GM19467 (cell line): Measurements from ENCODE around the gene ZNF532.
"Not testable (repeated sequence)": the region's sequence is repeated elsewhere in the genome, so short reads cannot be mapped to it uniquely, and the experiment has no call there.

Source experiments
- ATAC-seq: cut with Tn5 transposase; IDR thresholded peaks from one replicate; pipeline ENCODE4 v1.9.1; 2021; ENCODE audit warnings: mild to moderate bottlenecking, moderate library complexity; ENCODE audit not compliant: unreplicated experiment

The ZNF532 gene

DNA sequence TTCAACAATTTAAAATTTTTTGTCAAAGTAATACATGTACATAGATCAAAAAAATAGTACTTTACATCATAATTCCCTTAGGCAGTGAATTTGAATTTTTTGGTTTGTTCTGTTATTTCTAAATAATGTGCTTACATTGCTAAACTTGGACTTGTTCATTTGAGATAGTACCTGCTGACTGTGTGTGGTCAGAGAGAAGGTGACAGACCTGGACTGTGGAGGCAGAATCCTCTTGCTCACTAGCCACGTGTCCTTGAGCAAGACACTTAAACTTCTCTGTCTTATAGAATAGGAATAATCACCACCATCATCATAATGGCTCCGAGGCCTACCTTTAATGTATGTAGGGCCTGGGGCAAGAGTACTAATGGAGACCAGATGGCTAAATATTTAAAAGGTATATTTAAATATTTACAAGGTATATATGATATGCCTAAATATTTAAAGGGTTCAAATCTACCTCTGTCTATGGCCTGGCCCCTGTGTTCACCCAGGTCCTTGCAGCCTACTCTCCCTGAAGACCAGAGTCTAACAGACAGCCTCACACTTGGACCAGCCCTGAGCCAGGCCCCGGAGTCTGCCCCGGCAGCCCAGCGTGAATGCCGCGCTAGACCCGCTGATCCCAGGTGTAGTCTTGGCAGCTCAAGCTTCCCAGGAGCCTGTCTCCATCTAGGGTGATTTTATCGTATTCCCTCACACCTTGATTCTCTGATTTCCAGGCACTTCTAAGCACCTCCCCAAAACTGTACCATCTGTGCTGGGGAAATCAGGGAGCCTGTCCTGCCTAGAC lies 33.5 kb downstream of the ZNF532 start:
- ATAC-seq: no peak

DNA sequence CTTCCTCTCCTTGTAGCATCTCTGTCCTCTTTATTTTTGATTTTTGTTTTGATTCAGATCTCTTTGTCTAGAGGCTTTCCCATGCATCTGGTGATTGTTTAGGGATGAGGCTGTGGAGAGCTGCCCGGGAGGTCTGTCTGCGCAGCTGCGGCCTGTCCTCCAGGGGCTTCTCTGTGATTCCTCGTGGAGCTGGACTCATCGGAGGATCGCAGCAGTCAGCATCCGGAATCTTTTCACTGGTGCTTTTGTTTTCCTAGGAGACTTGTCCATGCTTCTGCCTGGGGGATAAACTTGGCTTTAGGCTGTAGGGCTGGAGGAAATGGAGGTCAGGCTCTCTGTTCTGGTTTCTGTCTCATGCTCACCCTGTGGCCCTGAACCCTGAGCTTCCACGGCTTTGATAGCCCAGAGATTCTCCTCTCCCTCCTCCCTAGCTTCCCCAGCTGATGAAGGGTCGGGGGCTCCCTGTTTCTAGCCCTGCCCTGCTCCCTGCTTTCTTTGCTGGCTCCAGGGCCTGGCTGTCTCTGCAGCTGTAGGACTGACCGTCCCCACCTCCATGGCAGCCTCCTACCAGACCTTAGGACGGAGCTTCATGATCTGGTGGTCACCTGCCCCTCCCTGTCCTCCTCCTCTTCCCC lies 35.5 kb downstream of the ZNF532 start:
- no peak for ATAC-seq

DNA sequence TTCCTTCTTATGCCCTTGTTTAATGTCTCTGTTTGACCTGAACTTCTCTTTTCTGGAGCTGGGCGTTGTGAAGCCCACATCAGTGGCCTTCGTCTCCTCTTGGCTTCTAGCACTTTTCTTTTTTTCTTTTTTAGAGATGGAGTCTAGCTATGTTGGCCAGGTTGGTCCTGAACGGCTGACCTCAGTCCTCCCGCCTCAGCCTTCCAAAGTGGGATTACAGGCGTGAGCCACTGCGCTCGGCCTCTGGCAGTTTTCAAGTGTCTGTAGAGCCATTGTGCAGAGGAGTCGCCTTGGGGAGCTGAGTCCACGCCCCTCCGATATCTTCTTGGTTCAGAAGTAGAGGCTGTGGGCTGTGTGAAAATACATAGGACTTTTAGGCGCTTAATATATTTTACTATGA lies 36.5 kb downstream of the ZNF532 start:
- no peak for ATAC-seq

DNA sequence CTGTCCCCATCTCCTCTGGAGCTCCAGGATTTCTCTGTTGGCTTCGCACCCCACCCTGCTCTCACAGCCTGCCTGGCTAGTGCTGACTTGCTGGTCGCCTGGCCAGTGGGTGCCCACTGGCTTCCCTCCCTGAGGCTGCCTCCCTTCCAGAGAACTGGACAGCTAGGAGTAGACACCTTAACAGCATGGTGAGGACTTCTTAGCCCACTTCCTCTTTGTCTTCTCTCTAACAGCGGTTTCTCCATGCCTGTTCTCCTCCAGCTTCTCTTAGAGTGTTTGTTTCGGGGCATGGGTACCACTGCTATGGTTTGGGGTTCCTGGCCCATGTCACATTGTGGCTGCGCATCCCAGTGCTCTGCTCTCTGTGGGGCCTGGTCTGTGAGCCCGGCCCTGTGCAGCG lies 37.1 kb downstream of the ZNF532 start:
- ATAC-seq: no peak

DNA sequence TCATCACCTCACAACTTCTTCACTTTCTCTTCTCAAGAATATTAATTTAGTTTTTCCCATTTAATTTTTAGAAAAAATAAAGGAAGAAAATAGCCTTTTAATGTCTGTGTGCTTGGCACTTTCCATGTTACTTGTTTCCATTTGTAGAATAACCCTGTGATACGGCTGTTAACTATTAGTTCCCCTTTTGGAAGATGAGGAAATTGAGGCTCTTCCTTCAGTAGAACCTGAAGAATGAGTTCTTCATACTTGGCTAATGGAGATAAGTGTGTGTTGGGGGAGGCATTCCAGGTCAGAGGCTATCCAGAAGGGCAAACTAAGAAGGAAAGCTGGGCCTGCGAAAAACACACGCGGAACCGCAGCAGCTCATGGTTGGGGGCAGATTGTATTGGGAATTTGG lies 38.3 kb downstream of the ZNF532 start:
- ATAC-seq: no peak

DNA sequence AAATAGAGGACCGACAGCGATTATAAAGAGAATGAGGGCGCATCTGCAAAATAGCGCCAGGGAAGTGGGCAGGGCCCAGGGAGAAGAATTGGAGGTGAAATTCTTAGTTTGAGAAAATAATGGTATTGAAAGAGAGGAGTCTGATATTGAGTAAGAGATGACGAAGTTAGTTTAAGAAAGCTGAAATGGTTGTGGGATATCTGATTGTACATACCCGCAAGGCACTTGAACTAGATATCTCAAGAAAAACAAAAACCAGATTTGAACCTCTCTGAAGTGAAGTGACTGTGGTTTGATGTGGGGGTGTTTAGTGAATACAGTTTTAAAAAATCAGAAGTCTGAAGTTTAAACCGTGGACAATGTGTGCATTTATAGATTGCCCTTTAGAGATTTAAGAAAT lies 38.9 kb downstream of the ZNF532 start:
- no peak for ATAC-seq

DNA sequence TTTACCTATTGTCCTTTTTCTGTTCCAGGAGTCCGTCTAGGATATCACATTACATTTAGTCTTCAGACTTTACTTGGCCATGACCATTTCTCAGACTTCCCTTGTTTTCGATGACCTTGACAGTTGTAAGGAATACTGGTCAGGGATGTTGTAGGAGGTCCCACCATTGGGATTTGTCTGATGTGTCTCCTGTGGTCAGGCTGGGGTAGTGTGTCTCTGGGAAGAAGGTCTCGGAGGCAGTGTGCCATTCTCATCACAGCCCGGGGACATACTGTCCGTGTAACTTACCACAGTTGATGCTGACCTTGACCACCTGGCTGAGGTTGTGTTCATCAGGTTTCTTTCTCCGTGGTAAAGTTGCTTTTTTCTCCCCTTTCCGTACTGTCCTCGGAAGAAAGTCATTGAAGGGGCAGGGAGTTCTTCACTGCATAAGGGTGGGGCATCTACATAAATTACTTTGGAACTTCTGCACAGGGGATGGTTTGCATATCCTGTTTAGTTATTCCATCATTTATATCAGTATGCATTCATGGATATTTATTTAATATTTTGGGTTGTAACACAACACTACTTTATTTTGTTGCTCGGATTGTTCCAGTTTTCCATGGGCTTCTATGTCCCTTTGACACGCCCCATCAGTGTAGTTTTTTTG lies 41.2 kb downstream of the ZNF532 start:
- ATAC-seq: no peak

DNA sequence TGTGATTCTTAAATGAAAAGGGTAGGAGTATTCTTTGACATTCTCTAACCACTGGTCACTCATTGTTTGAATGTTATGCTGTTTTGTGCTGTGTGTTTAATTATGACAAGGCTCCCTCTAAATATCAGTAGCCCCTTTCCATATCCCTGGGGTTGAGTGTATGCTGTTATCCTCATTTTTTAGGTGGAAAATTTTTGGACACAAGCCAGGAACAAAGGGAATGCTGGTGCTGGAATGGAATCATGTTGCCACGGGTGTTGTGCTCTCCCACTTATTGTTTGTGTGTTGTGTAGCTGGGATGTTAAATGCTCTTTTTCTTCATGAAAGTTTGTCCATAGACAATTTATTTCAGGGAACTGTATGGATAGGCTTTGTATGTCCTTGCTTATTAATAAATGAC lies 43.3 kb downstream of the ZNF532 start:
- no peak for ATAC-seq

DNA sequence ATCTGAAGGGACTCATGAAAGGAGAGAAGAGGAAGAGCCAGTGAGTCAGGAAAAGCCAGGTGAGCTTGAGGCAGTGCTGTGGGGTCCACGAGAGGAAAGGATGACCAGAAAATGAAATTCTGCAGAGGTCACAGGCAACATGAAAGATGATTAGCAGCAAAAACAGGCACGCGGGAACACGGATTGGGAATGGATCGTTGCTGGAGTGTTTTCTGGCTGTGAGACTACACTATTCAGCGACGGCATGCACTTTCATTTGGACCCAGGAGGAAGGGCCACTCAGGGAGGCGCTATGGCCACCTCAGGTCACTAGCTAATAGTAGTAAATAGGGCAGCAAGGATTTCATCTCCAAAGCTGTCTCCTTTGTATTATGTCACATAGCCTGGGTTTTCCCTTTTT lies 44.8 kb downstream of the ZNF532 start:
- ATAC-seq: no peak

DNA sequence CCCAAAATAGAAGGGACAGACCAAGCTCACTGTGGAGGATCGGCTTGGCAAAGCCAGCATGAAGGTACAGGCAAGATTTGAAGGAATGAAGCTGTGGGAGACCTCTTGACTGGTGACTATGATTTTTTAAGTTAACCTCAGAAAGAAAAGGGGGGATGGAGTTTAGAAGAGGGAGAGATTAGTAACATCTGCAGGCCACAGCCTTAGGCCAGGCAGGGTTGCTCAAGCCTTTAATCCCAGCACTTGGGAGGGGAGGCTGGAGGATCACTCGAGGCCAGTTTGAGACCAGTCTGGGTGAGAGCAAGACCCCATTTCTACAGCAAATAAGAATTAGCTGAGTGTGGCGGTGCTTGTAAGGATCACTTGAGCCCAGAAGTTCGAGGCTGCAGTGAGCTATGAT lies 46.6 kb downstream of the ZNF532 start:
- no peak for ATAC-seq

DNA sequence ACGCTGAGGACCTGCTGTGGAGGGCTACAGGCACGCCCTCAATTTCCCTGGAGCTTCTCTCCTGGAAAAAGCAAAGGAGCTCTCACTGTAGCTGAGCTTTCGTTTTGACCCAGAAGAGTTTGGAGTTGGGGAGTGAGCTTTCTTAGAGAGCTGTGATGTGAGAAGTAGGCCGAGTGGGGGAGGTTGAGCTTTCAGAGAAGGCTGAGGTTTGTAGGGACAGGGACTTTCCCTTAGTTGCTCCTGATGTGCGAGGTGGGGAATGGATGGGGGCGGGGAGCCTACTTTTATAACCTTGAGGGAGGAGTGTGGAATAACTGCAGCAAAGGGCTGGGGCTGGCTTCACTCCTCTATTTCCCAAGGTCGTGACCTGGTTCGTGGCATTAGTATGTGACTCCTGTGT lies 47.1 kb downstream of the ZNF532 start:
- ATAC-seq: no peak

DNA sequence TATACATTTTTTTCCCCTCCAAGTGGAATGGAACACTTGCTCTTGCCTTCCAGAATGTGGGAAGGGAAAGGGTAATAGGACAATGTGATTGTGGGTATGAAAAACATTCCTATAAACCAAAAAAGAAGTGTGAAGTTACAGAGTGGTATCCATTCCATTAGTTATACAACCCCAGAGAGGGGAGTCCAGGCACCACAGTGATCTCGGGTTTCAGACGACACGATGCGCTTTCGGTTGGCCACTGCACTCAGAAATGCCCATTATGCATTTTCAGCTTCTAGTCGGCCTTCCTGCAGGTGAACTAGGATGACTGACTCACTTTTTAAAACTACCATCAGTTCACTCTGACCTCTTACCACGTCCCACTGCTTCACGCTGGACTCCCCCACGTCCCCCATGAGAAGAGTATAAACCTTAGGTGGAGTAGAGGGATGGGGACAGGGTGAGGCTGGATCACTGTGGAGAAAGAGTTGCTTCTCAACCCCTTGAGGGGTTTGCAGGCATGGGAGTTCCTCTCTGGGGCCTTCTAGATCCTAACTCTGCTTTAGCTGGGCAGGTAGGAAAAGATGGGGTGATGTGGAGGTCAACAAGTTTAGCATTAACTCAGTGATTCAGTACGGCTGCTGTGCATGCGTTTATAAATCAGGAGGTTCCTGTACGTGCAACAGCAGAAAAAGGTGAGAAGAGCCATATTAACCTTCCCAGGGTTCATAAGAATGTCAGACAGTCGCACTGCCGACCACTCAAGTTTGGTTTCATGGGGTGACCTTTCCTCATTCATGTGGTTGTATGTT lies 50.5 kb downstream of the ZNF532 start:
- no peak for ATAC-seq

DNA sequence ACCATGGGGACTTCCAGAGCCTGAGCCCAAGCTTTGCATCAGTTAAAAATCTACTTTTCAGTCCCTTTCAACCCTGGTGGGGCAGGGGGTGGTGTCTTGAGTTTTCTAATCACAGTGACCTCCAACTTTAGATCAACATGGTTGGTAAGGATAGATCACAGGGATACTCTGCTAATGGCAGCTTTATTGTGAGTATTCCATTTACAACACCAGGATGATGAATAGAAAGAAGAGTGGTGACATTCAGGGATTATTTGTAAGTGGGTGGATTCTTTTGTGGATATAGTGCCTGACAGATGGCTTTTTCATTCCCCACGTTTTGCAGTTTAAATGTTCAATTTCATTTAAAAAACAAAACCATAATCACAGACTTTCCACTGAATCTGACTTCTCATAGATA lies 51.3 kb downstream of the ZNF532 start:
- no peak for ATAC-seq

DNA sequence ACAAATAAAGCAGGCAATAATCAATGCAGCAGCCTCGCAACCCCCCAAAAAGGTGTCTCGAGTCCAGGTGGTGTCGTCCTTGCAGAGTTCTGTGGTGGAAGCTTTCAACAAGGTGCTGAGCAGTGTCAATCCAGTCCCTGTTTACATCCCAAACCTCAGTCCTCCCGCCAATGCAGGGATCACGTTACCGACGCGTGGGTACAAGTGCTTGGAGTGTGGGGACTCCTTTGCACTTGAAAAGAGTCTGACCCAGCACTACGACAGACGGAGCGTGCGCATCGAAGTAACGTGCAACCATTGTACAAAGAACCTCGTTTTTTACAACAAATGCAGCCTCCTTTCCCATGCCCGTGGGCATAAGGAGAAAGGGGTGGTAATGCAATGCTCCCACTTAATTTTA lies 55.3 kb downstream of the ZNF532 start:
- ATAC-seq: not testable (repeated sequence)

DNA sequence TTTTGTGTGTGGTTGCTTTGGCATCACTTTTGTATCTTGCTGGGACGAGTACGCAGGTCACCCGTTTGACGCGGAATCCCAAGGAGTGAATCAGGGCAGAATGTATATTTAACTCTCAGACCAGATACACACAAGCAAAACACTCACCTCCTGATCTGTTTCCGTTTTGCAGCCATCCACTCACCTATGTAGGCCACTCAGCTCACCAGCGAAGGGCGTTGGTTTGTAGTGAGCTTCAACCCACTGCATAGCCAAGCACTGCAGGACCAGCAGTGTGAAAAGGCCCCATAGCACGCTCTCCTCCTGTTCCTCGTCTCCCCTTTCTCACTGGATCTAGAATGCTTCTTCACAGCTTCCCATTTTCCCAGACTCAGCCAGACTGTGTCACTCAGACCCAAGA lies 58.3 kb downstream of the ZNF532 start:
- no peak for ATAC-seq

DNA sequence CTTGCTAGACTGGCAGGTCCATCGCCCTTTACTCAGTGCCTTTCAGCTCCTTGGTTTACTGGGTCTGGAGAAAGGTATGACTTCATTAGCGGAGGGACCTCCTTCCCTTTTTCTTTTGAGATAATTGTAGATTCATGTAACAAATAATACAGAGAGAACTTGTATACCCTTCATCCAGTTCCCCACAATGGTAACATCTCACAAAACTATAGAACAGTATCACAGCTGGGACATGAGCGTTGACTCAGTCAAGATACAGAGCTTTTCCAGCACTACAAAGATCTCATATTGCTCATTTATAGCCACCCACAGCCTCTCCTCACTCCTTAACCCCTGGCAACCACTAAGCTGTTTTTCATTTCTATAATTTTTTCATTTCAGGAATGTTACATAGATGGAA lies 59.8 kb downstream of the ZNF532 start:
- no peak for ATAC-seq

DNA sequence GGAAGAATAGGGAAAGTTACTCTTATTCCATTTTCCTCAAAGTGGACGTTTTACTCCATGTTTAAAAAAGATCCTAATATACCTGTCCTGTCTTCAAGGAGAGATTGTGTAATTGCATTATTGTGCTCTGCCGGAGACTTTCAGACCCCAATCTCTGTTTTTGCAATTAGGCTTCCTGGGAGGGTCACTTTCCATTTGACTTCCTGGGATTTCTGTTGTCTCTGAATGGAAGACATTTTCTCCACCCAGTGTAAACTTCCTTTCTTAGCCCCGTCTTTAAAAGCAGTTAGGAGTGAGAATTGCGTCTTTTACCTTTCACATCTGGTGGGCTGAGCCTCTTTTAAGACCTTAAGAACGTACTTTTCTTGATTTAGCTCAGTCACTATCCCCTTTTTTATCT lies 63.0 kb downstream of the ZNF532 start:
- no peak for ATAC-seq

DNA sequence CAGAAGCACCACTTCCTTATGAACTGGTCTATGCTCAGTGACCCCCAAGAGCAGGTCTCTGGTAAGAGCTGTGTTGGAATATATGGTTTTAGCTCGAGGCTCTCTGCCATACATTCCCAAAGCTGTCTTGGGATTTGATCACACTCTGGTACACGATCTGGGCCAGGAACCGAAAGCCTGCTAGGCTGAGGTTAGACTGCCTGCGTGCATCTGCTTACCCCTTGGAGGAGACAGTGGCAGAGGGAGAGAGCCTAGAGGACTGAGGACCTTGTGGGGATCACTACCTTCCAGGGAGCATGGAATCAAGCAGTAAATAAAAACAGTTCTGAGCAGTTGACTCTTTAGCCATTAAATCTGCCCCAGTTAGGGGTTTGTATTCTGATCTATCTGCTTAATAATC lies 63.7 kb downstream of the ZNF532 start:
- no peak for ATAC-seq

DNA sequence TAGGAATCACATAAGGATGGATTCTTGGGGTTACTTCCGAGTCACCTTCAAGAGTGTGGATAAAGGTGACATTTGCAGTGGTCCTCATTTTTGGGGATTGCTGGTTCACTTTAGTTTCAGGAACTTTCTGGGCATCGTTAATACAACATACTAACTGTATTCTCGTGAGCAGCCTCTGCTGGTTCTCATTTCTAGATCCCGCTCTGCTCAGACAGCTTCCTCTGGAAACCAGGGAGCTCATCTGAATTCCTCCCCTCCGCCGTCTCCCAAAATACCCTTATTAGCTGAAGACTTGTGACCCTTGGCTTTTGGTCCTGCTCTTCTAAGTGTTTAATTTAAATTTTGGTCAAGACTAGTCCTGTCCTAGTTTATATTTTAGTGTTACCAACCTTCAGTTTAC lies 64.5 kb downstream of the ZNF532 start:
- no peak for ATAC-seq

DNA sequence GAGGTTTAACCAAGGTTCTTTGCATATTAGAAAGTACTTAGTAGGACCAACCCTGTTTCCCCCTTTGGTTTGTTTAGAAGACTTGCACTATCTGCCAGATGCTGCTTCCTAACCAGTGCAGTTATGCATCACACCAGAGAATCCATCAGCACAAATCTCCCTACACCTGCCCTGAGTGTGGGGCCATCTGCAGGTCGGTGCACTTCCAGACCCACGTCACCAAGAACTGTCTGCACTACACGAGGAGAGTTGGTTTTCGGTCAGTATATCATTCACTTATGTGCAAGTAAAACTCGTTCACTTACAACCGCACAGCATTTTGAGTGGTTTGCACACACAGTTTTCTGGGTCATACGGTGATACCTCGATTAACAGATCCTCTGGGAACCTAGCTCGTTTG lies 69.7 kb downstream of the ZNF532 start:
- no peak for ATAC-seq

DNA sequence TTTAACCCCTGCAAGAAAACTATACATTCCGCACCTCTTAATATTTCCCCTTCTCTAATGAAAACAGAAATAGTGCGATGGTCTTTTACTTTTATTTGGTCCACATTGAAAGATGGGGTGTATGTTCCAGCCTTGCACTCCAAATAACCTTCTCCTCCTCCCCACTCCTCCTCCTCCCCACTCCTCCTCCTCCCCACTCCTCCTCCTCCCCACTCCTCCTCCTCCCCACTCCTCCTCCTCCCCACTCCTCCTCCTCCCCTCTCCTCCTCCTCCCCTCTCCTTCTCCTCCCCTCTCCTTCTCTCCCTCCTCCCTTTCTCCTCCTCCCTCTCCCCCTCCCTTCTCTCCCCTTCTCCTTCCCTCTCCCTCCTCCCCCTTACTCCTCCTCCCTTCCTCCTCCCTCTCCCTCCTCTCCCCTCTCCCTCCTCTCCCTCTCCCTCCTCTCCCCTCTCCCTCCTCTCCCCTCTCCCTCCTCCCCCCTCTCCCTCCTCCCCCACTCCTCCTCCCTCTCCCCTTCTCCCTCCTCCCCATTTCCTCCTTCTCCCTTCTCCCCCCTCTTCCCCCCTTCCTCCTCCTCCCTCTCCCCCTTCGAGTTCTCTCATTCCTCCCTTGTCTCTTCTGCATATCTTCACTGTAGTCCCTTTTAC lies 70.4 kb downstream of the ZNF532 start:
- no peak for ATAC-seq
